H1 (cell line): Measurements from ENCODE around the gene NDUFB8. TPM values are rescaled to one million over a fixed set of nuclear protein-coding genes. Genes with fewer than 3 reads are reported as not detected.
A peak's percentile ranks its signal among the peaks of the same experiment; 100 is the strongest.

Experiments
- CTCF ChIA-PET: fragments of 300-600 bp; sonication (Branson Sonifier 250); formaldehyde crosslinking; loops from one replicate; lab custom pipeline; 2021; ENCODE audit not compliant: partially characterized antibody; lab: Charles Lee
- POLR2A ChIA-PET: fragments of 300-600 bp; sonication (Branson Sonifier 250); formaldehyde crosslinking; loops from one replicate; lab custom pipeline; 2021; ENCODE audit warnings: inconsistent platforms; ENCODE audit not compliant: partially characterized antibody; lab: Charles Lee
- DNase-seq, 2 experiments: peaks; one replicate each; pipeline versions ENCODE4 v3.0.0 to v3.0.0-alpha.2; 2010 to 2022; ENCODE audit warnings: low spot score in 2 of 2, low read depth in 1 of 2, mixed read lengths in 1 of 2
- FAIRE-seq: peaks from 2 replicates; lab custom pipeline; 2011; peaks lifted over from hg19 to GRCh38; lab: Jason Lieb, UNC
- H2AFZ ChIP-seq: 2 replicates; pipeline ENCODE4 v1.8.1; 2012; ENCODE audit warnings: low read length, inconsistent platforms
- H2AK5ac ChIP-seq: 2 replicates; pipeline ENCODE4 v1.6.1; 2013; ENCODE audit warnings: low read depth, low read length
- H2BK120ac ChIP-seq: replicated peaks from 2 replicates; pipeline ENCODE3; 2013; ENCODE audit warnings: low read depth, low read length, inconsistent platforms
- H2BK12ac ChIP-seq: 2 replicates; pipeline ENCODE4 v1.6.1; 2013; ENCODE audit warnings: low read depth, low read length
- H2BK15ac ChIP-seq: 2 replicates; pipeline ENCODE4 v1.6.1; 2013; ENCODE audit warnings: low read length
- H2BK20ac ChIP-seq: 2 replicates; pipeline ENCODE4 v1.6.1; 2013; ENCODE audit warnings: low read length
- H2BK5ac ChIP-seq: 2 replicates; pipeline ENCODE4 v1.6.1; 2013; ENCODE audit warnings: low read depth, low read length
- H3K14ac ChIP-seq: 2 replicates; pipeline ENCODE4 v1.6.1; 2013; ENCODE audit warnings: inconsistent platforms; ENCODE audit not compliant: insufficient read length
- H3K18ac ChIP-seq: 2 replicates; pipeline ENCODE4 v1.6.1; 2013; ENCODE audit warnings: low read length; ENCODE audit errors: extremely low read depth
- H3K23ac ChIP-seq: 2 replicates; pipeline ENCODE4 v1.6.1; 2013; ENCODE audit warnings: inconsistent platforms; ENCODE audit not compliant: insufficient read length
- H3K23me2 ChIP-seq: 2 replicates; pipeline ENCODE4 v1.6.1; 2013; ENCODE audit warnings: low read depth, low read length
- H3K27ac ChIP-seq: 2 replicates; pipeline ENCODE4 v1.6.1; 2011; ENCODE audit warnings: low read depth, low read length, inconsistent platforms
- H3K27me3 ChIP-seq, 4 experiments: replicated peaks in 1 of 4; 1 replicate in 1 of 4; 2 replicates in 3 of 4; pipeline versions ENCODE4 v1.6.1 to v1.8.1; 2011 to 2013; ENCODE audit warnings: low read length in 3 of 4, mild to moderate bottlenecking in 3 of 4, inconsistent platforms in 2 of 4, mixed read lengths in 2 of 4, moderate library complexity in 1 of 4; ENCODE audit not compliant: control insufficient read depth in 3 of 4, insufficient read depth in 3 of 4; ENCODE audit errors: extremely low read depth in 1 of 4
- H3K36me3 ChIP-seq, 4 experiments: 2 replicates each; pipeline versions ENCODE4 v1.6.1 to v1.8.1; 2011 to 2013; ENCODE audit warnings: mild to moderate bottlenecking in 4 of 4, low read length in 3 of 4, moderate library complexity in 2 of 4, control low read depth in 1 of 4, inconsistent platforms in 1 of 4; ENCODE audit not compliant: insufficient read depth in 4 of 4, control insufficient read depth in 2 of 4
- H3K4ac ChIP-seq: replicated peaks from 2 replicates; pipeline ENCODE3; 2013; ENCODE audit warnings: low read length, low read depth, mixed read lengths, inconsistent platforms; ENCODE audit not compliant: insufficient read length
- H3K4me1 ChIP-seq, 4 experiments: replicated peaks in 1 of 4; 1 replicate in 1 of 4; 2 replicates in 3 of 4; pipeline versions ENCODE4 v1.6.1 to v1.8.1; 2011 to 2013; ENCODE audit warnings: low read length in 3 of 4, inconsistent platforms in 2 of 4, mixed read lengths in 1 of 4; ENCODE audit not compliant: insufficient read depth in 4 of 4, control insufficient read depth in 3 of 4
- H3K4me2 ChIP-seq, 2 experiments: 2 replicates each; pipeline versions ENCODE4 v1.6.1 to v1.8.1; 2011 to 2013; ENCODE audit warnings: low read depth in 2 of 2, low read length in 2 of 2, control low read depth in 1 of 2, inconsistent platforms in 1 of 2, mild to moderate bottlenecking in 1 of 2; ENCODE audit not compliant: insufficient read depth in 1 of 2
- H3K4me3 ChIP-seq, 4 experiments: fragments of 200-600, 300-600 bp in 1 of 4; sonication (generic), shearing (Covaris generic), sonication (Bioruptor Twin) in 1 of 4; 2 replicates each; pipeline versions ENCODE4 v1.5.1 to v1.8.1; 2011 to 2016; ENCODE audit warnings: low read length in 4 of 4, low read depth in 3 of 4, control low read depth in 2 of 4, inconsistent platforms in 2 of 4, mild to moderate bottlenecking in 2 of 4, mixed read lengths in 1 of 4, moderate library complexity in 1 of 4; ENCODE audit not compliant: insufficient read depth in 2 of 4; ENCODE audit errors: extremely low read depth in 1 of 4
- H3K56ac ChIP-seq: replicated peaks from 2 replicates; pipeline ENCODE3; 2013; ENCODE audit warnings: low read depth, mild to moderate bottlenecking, mixed read lengths, low read length, inconsistent platforms; ENCODE audit not compliant: insufficient read length
- H3K79me1 ChIP-seq: 2 replicates; pipeline ENCODE4 v1.6.1; 2013; ENCODE audit warnings: low read depth, low read length, control low read depth
- H3K79me2 ChIP-seq, 2 experiments: 2 replicates each; pipeline versions ENCODE4 v1.6.1 to v1.8.1; 2012 to 2013; ENCODE audit warnings: low read length in 2 of 2, mild to moderate bottlenecking in 2 of 2, inconsistent platforms in 1 of 2; ENCODE audit not compliant: insufficient read depth in 2 of 2, control insufficient read depth in 1 of 2
- H3K9ac ChIP-seq, 4 experiments: replicated peaks in 1 of 4; 1 replicate in 1 of 4; 2 replicates in 3 of 4; pipeline versions ENCODE4 v1.6.1 to v1.8.1; 2011 to 2013; ENCODE audit warnings: low read depth in 3 of 4, low read length in 3 of 4, control low read depth in 2 of 4, mild to moderate bottlenecking in 2 of 4, moderate library complexity in 2 of 4, inconsistent platforms in 1 of 4; ENCODE audit errors: extremely low read depth in 1 of 4
- H3K9me3 ChIP-seq, 2 experiments: 2 replicates each; pipeline versions ENCODE4 v1.6.1 to v1.8.1; 2012 to 2013; ENCODE audit warnings: mild to moderate bottlenecking in 2 of 2, moderate library complexity in 2 of 2, control low read depth in 1 of 2, inconsistent platforms in 1 of 2, low read depth in 1 of 2, low read length in 1 of 2, mixed read lengths in 1 of 2; ENCODE audit not compliant: insufficient read depth in 2 of 2
- H4K20me1 ChIP-seq, 2 experiments: replicated peaks in 1 of 2; 2 replicates each; pipeline versions ENCODE3 to v1.8.1; 2011 to 2013; ENCODE audit warnings: inconsistent platforms in 2 of 2, low read length in 2 of 2, mild to moderate bottlenecking in 1 of 2; ENCODE audit not compliant: insufficient read depth in 2 of 2, control insufficient read depth in 1 of 2
- H4K5ac ChIP-seq: 2 replicates; pipeline ENCODE4 v1.6.1; 2013; ENCODE audit warnings: low read length, low read depth, mixed read lengths, inconsistent platforms; ENCODE audit not compliant: insufficient read length
- H4K8ac ChIP-seq: 2 replicates; pipeline ENCODE4 v1.8.0; 2013; ENCODE audit warnings: mild to moderate bottlenecking, moderate library complexity, low read length, inconsistent platforms; ENCODE audit not compliant: insufficient read depth; ENCODE audit errors: extremely low read depth
- H4K91ac ChIP-seq: replicated peaks from 2 replicates; pipeline ENCODE3; 2013; ENCODE audit warnings: low read length, mixed read lengths, inconsistent platforms; ENCODE audit not compliant: insufficient read length
- CEBPB ChIP-seq: IDR thresholded peaks from 2 replicates; pipeline ENCODE4 v1.6.1; 2012; ENCODE audit warnings: low read depth, low read length
- EGR1 ChIP-seq: IDR thresholded peaks from 2 replicates; pipeline ENCODE4 v1.6.1; 2011; ENCODE audit warnings: low read depth, low read length, borderline replicate concordance
- EZH2 ChIP-seq: fragments of 200-600 bp; sonication (generic); IDR thresholded peaks from 2 replicates; pipeline ENCODE4 v1.7.1; 2012; ENCODE audit warnings: low read depth, mild to moderate bottlenecking, moderate library complexity, low read length, inconsistent platforms; ENCODE audit not compliant: severe bottlenecking
- FOSL1 ChIP-seq: IDR thresholded peaks from 2 replicates; pipeline ENCODE4 v1.6.1; 2011; ENCODE audit warnings: mild to moderate bottlenecking, low read depth, low read length, moderate library complexity; ENCODE audit not compliant: insufficient read depth
- JUND ChIP-seq: IDR thresholded peaks from 2 replicates; pipeline ENCODE4 v1.6.1; 2011; ENCODE audit warnings: mild to moderate bottlenecking, improper control_type of control experiment, low read length
- POU5F1 ChIP-seq: IDR thresholded peaks from 2 replicates; pipeline ENCODE4 v1.6.1; 2011; ENCODE audit warnings: low read depth, mild to moderate bottlenecking, low read length, moderate library complexity
- RAD21 ChIP-seq, 2 experiments: IDR thresholded peaks in 1 of 2; conservative IDR thresholded peaks in 1 of 2; 2 replicates each; pipeline ENCODE4 v1.6.1; 2011; ENCODE audit warnings: low read depth in 2 of 2, low read length in 2 of 2, improper control_type of control experiment in 1 of 2, inconsistent platforms in 1 of 2, mild to moderate bottlenecking in 1 of 2, moderate library complexity in 1 of 2
- WGBS, 2 experiments: shearing (Covaris generic) in 1 of 2; methylation state at CpG; one replicate each; pipeline versions ENCODE4 v1.1.6 to v1.1.7; 2013 to 2015; ENCODE audit warnings: low lambda C conversion rate in 2 of 2, mixed read lengths in 2 of 2, inconsistent platforms in 1 of 2, low coverage in 1 of 2, missing lambda C conversion rate in 1 of 2; ENCODE audit not compliant: insufficient replicate concordance in 2 of 2, insufficient coverage in 1 of 2, insufficient read length in 1 of 2; ENCODE audit errors: extremely low coverage in 1 of 2, missing lambda C conversion rate in 1 of 2; 5-methylcytosine and 5-hydroxymethylcytosine counted together
- polyA plus RNA-seq, 7 experiments: library from polyadenylated mRNA; depleted of rRNA in 3 of 7; stranded (reverse) in 5 of 7; unstranded in 2 of 7; fragments of >200 nt in 5 of 7; fragments of 200-250 nt in 2 of 7; gene quantifications; 1 replicate in 5 of 7; 2 replicates in 1 of 7; 4 replicates in 1 of 7; pipeline versions ENCODE4 v1.2.1 to v1.2.3, GENCODE V29; 2011 to 2013; ENCODE audit warnings: missing spikeins in 2 of 7, mixed read lengths in 2 of 7
- total RNA-seq: library from RNA; stranded (reverse); fragmentation: NEBNext Ultra II Directional; extraction: Animal tissue kit (Norgen Biotek cat#: 25700); gene quantifications from 2 replicates; pipeline ENCODE4 v1.2.1, GENCODE V29; 2021
- TF ChIP-seq, protein P1 (sequence below): IDR thresholded peaks from 2 replicates; pipeline ENCODE4 v1.6.1; 2012; ENCODE audit warnings: inconsistent platforms
- TF ChIP-seq, protein P2 (sequence below), 3 experiments: IDR thresholded peaks; 1 replicate in 2 of 3; 2 replicates in 1 of 3; pipeline versions ENCODE4 v1.5.1 to v1.6.1; 2011; ENCODE audit warnings: low read length in 3 of 3, mild to moderate bottlenecking in 3 of 3, inconsistent platforms in 2 of 3, low read depth in 1 of 3, moderate library complexity in 1 of 3; ENCODE audit not compliant: insufficient read depth in 1 of 3; ENCODE audit errors: control extremely low read depth in 1 of 3

Gene NDUFB8
- total and polyA plus RNA-seq, 2 of the 8 experiments (the other 6 are each of a cell fraction or from before 2014, with no cell fraction given) = 175 to 455 TPM

DNA sequence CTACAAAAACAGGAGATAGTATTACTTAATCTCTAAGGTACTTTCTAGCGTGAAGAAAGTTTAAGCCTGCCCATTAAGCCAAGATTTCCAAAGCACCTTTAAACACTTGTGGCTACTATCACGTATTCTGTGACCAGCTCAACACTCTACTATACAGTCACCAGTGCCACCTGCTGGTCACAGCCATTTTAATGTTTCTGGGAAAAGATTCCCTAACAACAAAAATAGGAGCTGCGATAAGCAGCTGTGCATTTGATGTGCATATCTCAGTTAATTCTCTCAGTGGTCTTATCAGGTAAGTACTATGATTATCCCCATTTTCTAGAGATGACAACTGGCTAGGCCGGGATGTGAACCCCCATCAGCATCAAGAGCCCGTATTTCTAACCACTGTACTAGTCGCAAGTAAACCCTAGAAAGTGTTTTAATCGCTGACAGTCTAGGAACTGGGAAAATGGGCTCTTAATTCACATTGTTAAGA lies 10.9 kb downstream of the NDUFB8 start:
- no peak overlapping the region for H2BK15ac ChIP-seq
- no peaks in the 10 kb centered on the region for H3K9me3 ChIP-seq
- peak overlapping the region in 3 of 4 experiments; percentile 45 to 61 (median 56); a peak in 6 of 8 replicates for H3K4me3 ChIP-seq
- POLR2A ChIA-PET = interaction anchor here (0.6 to 1.9 kb wide), 11 partner anchors 8 to 144 kb away, joined by 3 to 5 read pairs (median 3); partner anchors contain the start of gene HIF1AN
- CTCF ChIA-PET = interaction anchor here (0.8 to 13.4 kb wide), 55 partner anchors 9 to 370 kb away, joined by 3 to 190 read pairs (median 5); partner anchors contain the start of genes HIF1AN, PKD2L1, SCD and WNT8B
- H3K27ac ChIP-seq = no peak overlapping the region
- no peak overlapping the region for H4K5ac ChIP-seq
- no peak overlapping the region for H3K14ac ChIP-seq
- no peak overlapping the region for H4K8ac ChIP-seq
- no peak overlapping the region for H2BK120ac ChIP-seq
- H3K4ac ChIP-seq = no peak overlapping the region
- WGBS, 2 experiments = 31% methylated on average over 7 of the region's 7 CpGs; no CpG with 5 or more reads in 1 of the 2 experiments
- no peaks in the 10 kb centered on the region for H4K20me1 ChIP-seq
- H3K4me1 ChIP-seq = peaks cover 0 to 3% (median under 1%) of the 10 kb centered on the region in 4 experiments; a peak in 2 of 7 replicates
- DNase-seq (peak in 1 of 2 experiments; percentile 79), FAIRE-seq (peak; percentile 77)
- H3K27me3 ChIP-seq = peaks cover 2 to 24% (median 15%) of the 10 kb centered on the region in 4 experiments; a peak in 6 of 7 replicates
- H2BK5ac ChIP-seq = no peak overlapping the region
- H3K36me3 ChIP-seq = peaks cover 0 to 5% (median 1%) of the 10 kb centered on the region in 4 experiments; a peak in 2 of 8 replicates
- H3K4me2 ChIP-seq = peak overlapping the region; percentile 78 to 95
- H3K79me2 ChIP-seq = no peaks in the 10 kb centered on the region
- H3K18ac ChIP-seq = no peak overlapping the region
- H4K91ac ChIP-seq = no peak overlapping the region
- H2BK20ac ChIP-seq = no peak overlapping the region
- H2BK12ac ChIP-seq = no peak overlapping the region
- no peak overlapping the region for H2AFZ ChIP-seq
- H3K23me2 ChIP-seq = peaks cover 8% of the 10 kb centered on the region
- no peak overlapping the region for H2AK5ac ChIP-seq
- H3K79me1 ChIP-seq = no peaks in the 10 kb centered on the region
- H3K9ac ChIP-seq = no peak overlapping the region
- H3K56ac ChIP-seq = no peak overlapping the region
- H3K23ac ChIP-seq = no peak overlapping the region
- no peak for TF ChIP-seq EGR1
- no peak for TF ChIP-seq FOSL1
- TF ChIP-seq, protein P1, sequence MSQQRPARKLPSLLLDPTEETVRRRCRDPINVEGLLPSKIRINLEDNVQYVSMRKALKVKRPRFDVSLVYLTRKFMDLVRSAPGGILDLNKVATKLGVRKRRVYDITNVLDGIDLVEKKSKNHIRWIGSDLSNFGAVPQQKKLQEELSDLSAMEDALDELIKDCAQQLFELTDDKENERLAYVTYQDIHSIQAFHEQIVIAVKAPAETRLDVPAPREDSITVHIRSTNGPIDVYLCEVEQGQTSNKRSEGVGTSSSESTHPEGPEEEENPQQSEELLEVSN = no peak
- TF ChIP-seq EZH2 = no peak
- no peak for TF ChIP-seq JUND
- TF ChIP-seq, protein P2, sequence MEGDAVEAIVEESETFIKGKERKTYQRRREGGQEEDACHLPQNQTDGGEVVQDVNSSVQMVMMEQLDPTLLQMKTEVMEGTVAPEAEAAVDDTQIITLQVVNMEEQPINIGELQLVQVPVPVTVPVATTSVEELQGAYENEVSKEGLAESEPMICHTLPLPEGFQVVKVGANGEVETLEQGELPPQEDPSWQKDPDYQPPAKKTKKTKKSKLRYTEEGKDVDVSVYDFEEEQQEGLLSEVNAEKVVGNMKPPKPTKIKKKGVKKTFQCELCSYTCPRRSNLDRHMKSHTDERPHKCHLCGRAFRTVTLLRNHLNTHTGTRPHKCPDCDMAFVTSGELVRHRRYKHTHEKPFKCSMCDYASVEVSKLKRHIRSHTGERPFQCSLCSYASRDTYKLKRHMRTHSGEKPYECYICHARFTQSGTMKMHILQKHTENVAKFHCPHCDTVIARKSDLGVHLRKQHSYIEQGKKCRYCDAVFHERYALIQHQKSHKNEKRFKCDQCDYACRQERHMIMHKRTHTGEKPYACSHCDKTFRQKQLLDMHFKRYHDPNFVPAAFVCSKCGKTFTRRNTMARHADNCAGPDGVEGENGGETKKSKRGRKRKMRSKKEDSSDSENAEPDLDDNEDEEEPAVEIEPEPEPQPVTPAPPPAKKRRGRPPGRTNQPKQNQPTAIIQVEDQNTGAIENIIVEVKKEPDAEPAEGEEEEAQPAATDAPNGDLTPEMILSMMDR (IDR thresholded peaks at IDR 0.05; ENCODE audit: control extremely low read depth in 1 of 3, insufficient read depth in 1 of 3, low read depth in 1 of 3, low read length in 3 of 3) = peak in 2 of 3 experiments; percentile 66 to 69; a peak in 3 of 4 replicates
- no peak for TF ChIP-seq CEBPB
- peak; percentile 66 to 74 for TF ChIP-seq RAD21 (IDR thresholded peaks at IDR 0.05 in 1 of 2, conservative IDR thresholded peaks at IDR 0.05 in 1 of 2; ENCODE audit: low read depth in 2 of 2, low read length in 2 of 2)
- TF ChIP-seq POU5F1 = no peak
